Stimulated activated CD8-positive, alpha-beta memory T cell treated with anti-CD3 and anti-CD28 coated beads, Interleukin-12 subunit alpha, Interleukin-12 subunit beta, amount 100 ng/mL, for 1 hour (primary cell): ENCODE measurements around the gene SLC5A1.
"Not testable (repeated sequence)": the region's sequence is repeated elsewhere in the genome, so short reads cannot be mapped to it uniquely, and the experiment has no call there.

Experiments
- DNase-seq: peaks from one replicate; pipeline ENCODE4 v3.0.0-alpha.2; 2020; ENCODE audit warnings: low read depth

Gene SLC5A1

GRCh38 chr22:32144496-32145274, 101.6 kb downstream of the SLC5A1 start:
- no peak for DNase-seq

- DNase-seq = not testable (repeated sequence)
Observed at GRCh38 chr22:32147128-32147527, 104.1 kb downstream of the SLC5A1 start.

DNA sequence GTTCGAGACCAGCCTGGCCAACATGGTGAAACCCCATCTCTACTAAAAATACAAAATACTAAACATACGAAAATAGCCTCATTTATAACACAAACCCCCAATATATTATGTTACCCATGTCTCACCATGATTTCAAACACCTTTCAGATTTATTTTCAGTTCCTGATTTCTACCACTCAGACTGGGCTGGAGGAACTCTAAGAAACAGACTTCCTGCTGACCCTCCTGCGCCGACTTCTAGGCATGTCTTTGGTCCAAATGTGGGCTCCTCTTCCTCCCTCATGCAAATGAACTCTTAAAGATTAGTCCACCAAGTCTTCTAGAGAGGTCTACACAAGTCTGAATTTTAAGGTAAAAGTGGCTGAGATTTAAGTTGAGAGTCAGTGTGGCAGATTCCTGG, 105.3 kb downstream of the SLC5A1 start:
- not testable (repeated sequence) for DNase-seq

- DNase-seq = not testable (repeated sequence)
Observed at GRCh38 chr22:32150647-32151046, 107.6 kb downstream of the SLC5A1 start.

DNA sequence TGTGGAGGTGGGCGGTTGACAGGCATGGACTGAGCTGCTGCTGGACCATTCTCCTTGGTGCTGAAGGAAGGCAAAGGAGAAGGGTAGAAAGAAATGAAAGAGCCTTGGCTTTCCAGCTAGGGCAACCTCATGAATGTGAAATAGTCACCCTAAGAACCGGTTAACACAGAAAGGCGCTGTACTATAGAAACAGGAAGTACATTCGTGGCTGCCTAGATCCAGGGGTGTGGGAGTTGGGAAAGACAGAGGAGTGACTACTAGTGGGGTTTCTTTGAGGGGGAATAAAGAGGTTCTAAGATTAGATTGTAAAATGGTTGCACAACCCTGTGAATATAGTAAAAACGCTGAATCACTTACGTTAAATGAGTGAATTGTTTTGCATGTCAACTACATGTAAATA, 108.6 kb downstream of the SLC5A1 start:
- not testable (repeated sequence) for DNase-seq

DNA sequence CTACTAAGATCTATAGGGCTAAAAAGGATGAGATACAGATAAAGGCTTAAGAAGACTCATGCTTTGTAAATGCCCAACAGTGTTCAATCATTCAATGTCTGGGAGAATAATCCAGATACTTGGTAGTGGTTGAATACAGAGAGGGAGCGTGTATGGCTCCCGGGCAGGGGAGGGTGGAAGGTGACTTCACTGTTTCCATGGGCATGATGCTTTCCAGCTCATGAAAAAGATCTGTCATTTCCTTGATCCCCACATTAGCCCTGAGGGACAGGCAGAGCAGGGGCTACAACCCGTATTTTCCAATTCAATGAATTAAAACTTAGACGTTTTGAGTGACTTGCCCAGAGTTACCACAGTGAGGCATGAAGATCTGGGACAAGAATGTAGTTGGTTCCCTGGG, 111.7 kb downstream of the SLC5A1 start:
- not testable (repeated sequence) for DNase-seq

DNA sequence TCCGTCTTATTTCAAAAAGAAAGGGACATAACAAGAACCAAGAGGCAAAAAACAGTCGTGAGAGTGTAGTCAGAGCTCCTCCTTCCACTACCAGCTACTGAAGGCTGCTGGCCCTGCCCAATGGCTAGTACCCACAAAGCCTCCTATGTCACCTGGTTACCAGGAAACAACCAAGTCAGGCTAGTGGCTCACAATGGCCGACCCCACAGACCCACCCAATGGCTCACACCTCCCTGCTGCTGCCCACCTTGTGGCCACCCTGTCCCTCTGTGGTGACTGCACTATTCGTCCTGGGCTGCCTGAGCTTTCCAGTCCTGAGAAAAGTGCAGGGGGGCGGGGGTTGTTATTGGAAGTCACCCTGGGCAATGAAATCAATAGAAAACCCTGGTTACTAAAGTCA, 114.6 kb downstream of the SLC5A1 start:
- not testable (repeated sequence) for DNase-seq

DNA sequence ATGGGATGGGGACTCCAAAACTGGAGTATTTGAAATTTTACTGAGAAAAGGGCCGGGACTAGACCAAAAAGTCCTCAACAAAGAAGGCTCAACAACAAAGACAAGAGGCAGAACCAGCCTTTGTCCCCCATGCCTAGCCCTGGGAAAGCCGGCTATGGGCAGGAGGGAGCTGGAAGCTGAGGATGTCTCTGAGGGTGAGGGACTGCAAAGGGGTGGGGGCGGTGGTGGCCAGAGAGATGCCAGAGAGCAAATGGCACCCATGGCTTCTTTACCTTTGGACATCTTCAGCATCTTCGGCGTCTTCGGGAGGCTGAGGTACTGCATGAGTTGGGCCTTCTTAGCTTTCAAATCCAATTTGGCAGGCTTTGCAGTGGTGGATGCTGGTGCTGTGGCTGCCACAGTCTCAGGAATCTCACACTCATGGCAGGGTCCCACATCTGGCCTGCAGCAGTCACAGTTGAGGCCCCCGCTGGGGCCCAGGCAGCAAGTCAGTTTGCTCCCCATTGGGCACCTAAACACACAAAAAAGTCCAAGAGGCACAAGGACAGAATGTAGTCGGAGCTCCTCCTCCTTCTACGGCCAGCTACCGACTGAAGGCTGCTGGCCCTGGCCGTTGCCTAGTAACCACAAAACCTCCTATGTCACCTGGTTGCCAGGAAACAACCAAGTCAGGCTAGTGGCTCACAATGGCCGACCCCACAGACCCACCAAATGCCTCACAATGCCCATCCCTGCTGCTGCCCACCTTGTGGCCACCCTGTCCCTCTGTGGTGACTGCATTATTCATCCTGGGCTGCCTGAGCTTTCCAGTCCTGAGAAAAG, 115.9 kb downstream of the SLC5A1 start, which contains the start of gene C22orf42:
Gene C22orf42, minus strand, starts transcription at position 592 of the 822 bp plus-strand sequence. Its CDS starts 88 bp downstream, at position 504.
- DNase-seq = no peak

- not testable (repeated sequence) for DNase-seq
Observed at GRCh38 chr22:32160411-32160810, 117.3 kb downstream of the SLC5A1 start.
